HG03342 (cell line): Measurements from ENCODE around the gene GFPT1.
"Not testable (repeated sequence)": the region's sequence is repeated elsewhere in the genome, so short reads cannot be mapped to it uniquely, and the experiment has no call there.

ENCODE experiments used
- ATAC-seq: cut with Tn5 transposase; IDR thresholded peaks from one replicate; pipeline ENCODE4 v1.9.1; 2021; ENCODE audit warnings: mild to moderate bottlenecking, moderate library complexity; ENCODE audit not compliant: unreplicated experiment

Gene GFPT1

DNA sequence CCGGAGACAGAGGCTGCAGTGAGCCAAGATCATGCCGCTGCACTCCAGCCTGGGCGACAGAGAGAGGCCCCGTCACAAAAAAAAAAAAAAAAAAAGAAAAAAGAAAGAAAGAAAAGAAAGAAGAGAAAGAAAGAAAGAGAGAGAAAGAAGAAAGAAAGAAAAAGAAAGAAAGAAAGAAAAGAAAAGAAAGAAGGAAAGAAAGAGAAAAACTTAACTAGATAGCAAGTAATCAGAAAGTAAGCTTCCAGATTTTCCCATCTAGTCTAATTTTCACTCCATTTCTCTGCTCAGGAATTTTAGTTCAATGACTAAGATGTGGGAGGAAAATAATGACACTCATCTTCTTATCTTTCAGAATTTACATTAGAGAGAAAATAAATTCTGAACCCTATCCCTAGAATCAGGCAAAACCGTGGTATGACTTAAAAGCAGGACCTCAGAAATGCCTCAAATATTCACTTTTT is 2.4 kb downstream of the GFPT1 start:
- ATAC-seq, result no peak

GRCh38 chr2:69383176-69383812 is 3.7 kb downstream of the GFPT1 start:
- no peak for ATAC-seq

DNA sequence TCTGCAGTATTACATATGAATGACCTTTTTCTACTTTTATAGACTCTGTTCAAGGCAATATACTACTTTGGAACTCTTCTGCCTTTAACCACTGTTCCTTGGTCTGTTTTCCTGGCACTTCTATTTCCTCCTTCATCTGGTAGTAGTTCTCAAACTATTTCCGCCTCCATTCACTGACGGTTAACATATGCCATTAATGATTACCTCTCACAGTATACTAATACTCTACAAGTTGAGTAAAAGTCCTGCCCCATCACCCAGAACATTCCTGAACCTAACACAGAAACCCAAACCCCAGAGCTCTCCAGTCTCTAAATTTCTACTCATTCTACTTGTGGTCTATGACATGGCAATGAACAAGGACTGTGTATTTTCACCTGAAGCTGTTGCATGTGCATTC is 4.5 kb downstream of the GFPT1 start:
- ATAC-seq, result no peak

DNA sequence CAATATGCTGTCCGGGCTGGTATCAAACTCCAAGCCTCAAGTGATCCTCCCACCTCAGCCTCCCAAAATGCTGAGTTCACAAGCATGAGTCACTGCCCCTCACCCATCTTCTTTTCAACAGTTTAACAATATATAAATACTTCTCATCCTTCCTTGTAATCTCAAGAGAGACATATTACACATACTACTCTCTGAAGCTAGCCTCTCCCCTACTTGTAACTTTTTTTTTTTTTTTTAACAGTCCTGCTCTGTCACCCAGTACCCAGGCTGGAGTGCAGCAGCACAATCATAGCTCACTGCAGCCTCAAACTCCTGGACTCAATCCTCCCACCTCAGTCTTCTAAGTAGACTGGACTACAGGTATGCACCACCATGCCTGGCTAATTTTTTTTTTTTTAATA is 5.7 kb downstream of the GFPT1 start:
- ATAC-seq, result no peak

DNA sequence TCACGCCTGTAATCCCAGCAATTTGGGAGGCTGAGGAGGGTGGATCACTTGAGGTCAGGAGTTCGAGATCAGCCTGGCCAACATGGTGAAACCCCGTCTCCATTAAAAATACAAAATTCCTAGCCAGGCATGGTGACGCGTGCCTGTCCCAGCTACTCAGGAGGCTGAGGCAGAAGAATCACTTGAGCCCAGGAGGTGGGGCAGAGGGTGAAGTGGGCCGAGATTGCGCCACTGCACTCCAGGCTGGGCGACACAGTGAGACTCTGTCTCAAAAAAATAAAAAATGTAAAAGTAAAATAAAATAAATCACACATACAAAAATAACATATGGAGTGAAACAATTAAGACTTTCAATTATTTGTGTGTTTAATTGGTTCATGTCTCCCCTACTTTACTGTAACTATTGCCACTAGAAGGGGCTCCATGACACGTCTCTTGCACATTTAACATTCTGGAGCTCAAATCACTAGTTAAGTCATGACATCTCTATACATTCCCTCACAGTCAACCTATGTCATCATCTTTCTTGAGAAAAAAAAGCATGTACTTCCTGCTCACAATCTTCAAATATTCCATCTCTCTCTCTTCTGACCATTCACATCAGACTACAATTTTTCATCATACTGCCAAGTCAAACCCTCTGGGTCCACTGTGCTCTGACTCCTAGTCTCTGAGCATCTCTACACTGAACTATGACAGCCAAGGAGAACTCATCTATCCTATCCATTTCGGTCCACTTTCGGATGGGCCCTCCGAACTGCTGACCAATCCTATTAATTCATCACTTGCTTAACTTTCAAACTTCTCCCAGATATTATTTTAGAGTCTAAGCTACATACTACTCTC is 6.7 kb downstream of the GFPT1 start:
- no peak for ATAC-seq

DNA sequence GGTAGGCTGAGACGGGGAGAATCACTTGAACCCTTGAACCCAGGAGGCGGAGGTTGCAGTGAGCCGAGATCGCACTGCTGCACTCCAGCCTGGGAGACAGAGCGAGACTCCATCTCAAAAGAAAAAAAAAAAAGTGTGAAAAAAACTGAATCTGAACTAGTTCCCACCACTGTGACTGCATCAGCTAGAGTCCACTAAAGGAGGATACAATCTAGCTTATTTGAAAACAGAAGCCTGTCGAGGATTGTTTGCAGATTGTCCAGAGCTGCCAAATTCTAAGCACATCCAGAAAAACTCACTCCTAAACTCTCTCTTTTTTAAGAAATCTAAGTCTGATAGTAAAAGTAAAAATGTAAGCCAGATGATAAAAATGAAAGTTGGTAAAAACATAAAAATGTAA is 10.6 kb downstream of the GFPT1 start:
- ATAC-seq, result no peak

DNA sequence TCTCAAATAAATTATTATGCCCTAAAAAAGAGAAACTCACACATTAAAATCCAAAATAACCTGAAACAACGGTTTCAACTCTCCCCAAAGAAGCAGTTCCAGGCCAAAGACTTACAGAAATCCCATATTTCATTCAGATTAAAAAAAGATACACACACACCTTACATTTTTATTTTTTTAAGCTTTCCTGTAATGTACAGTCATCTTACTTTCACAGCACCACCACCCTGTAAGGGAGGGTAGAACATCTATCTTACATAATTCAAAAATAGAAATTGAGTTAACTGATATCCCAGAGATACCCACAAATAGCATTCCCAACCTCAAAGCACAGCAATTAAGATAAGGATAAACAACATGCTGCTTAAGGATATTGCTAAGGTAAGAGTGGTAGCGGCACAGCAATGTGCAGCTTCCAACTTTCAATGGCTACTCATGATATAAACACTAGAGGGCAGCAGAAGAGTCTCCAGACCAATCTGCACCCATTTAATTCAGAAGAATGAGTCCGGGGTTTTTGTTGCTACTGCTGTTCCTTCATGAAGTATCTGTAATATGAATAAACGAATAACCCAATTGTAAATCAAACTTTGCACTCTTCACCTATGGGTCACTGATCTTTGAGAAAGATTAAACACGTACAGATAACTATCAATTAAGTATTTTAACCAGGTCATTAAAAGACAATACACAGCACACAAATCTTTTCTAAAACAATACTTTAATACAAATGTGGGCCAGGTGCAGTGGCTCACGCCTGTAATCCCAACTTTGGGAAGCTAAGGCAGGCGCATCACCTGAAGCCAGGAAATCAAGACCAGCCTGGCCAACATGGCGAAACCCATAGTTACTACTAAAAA is 11.3 kb downstream of the GFPT1 start:
- no peak for ATAC-seq

DNA sequence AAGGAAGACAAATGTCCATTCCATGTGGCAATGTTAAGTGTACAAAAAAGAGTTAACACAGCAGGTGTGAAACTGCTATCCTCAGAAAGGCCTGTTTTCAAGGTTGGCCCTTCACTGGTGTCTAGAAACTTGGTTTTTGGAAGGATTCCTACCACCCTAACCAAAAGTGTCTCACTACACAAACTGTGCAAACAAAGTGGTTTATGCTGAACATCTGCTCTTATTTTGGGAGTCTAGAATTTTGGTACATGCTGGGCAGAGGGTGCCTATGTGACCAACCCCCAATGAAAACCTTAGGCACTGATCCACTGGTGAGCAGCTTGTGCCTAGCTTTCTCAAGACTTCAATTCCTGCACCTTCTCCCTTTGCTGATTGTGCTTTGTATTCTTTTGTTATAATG is 14.3 kb downstream of the GFPT1 start:
- ATAC-seq, result no peak

GRCh38 chr2:69369802-69370201 is 17.2 kb downstream of the GFPT1 start:
- ATAC-seq, result no peak

GRCh38 chr2:69368588-69368987 is 18.4 kb downstream of the GFPT1 start:
- no peak for ATAC-seq

DNA sequence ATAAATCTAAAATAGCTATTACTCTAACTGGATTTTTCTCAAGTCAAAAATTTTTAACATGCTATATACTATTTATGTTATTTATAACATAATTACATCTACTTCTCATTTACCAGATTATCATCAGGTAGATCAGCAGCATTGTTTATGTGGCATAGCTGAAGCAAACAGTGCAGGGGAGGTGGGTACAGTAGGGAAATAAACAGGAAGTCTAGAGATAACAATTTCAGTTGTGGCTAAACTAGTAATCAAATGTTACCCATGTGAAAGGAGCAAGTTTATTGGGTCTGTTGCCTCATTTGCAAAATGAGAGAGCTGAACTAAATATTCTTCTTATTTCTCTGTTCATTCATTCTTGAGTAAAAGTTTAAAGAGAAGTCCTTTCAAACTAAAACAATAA is 27.7 kb downstream of the GFPT1 start:
- ATAC-seq, result no peak

- no peak for ATAC-seq
These were observed 28.1 kb downstream of the GFPT1 start for GRCh38 chr2:69358914-69359313.

DNA sequence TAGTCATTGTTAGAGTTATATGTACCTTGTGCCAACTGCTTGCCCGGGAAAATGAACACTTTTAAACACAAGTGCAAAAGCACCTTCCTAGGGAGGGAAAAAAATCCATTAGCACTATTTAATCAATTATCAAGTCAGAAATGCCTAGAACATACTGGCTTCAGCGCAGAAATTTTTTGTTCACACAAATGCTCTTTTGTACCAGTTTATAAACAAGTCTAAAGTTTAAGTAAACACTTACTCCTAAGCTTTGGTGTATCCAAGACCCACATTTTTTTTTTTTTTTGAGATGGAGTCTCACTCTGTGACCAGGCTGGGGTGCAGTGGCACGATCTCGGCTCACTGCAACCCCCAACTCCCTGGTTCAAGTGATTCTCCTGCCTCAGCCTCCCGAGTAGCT is 30.6 kb downstream of the GFPT1 start:
- ATAC-seq, result no peak

GRCh38 chr2:69354976-69355375 is 32.1 kb downstream of the GFPT1 start:
- ATAC-seq, result not testable (repeated sequence)

- no peak for ATAC-seq
These were observed 33.7 kb downstream of the GFPT1 start for GRCh38 chr2:69353360-69353759.

DNA sequence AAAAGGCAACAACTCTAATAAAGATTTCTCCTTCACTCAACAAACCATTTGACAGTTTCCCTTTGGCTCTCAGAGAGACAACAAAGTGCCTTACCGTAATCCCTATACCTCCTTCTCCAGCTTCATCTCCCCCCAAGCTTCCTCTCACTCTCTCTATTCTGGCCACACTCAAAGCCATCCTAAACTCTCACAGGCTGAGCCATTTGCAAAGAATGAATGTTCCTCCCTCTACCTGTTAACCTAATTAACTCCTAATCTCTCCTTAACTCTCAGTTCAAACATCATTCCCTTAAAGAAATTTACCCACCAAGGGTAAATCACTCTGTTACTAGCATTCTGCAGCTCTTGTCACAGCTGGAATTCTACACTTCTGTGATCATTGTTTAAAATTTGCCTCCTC is 38.2 kb downstream of the GFPT1 start:
- ATAC-seq, result no peak

DNA sequence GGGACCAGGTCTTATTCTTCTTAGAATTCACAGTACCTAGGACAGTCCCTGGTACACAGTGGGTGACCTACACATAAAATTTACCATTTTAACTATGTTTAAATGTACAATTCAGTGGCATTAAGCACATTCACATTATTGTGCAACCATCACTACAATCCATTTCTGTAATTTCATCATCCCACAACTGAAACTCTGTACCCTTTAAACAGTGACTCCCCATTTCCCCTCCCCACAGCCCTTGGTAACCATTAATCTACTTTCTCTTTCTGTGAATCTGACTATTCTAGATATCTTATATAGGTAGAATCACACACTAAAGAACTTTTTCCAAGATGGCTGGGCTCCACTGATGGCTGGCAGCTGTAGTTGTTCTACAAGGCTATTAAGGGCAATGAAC is 41.6 kb downstream of the GFPT1 start:
- ATAC-seq, result no peak

GRCh38 chr2:69344305-69344704 is 42.7 kb downstream of the GFPT1 start:
- ATAC-seq, result no peak

DNA sequence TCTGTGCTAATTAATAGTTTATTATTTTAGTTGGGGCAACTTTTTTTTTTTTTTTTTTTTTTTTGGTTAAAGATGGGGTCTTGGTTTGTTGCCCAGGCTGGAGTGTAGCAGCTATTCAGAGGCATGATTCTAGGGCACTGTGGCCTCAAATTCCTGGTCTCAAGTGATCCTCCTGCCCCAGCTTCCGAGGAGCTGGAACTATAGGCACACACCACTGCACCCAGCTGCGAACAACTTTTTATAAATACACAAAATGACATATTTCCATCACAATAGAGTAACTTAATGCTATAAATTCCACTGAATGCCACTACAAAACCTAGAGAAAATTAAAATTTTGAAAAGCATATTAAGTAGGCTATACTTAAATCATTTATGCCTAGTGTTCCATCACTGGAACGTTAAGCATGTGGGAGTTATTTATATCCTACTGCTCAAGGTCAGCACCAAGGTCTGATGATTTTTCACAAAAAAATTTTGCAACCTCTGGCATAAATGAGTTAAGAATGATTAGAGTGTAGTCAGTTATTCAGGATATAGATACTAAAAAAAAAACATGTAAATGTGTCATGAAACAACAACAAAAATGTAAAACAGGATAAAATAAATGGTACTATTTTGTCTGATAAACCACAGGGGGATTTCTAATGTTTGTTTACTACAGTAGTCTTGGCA is 46.8 kb downstream of the GFPT1 start:
- ATAC-seq, result no peak

DNA sequence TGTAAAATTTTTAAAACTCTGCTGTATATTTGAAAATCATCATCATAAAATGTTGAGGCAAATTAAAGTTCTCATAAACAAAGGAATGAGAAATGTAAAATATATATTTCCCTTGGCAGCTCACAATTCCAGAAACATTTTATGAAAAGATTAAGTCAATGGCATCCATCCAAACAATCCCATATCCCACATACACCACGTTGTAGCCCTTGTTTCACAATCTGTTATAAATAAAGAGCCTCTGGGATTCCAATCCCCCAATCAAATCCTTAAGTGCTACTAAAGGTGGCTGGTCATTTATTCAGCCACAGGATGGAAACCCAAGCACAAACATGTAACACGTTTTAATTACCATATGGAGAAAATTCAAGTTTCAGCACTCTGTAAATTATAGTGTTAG is 51.7 kb downstream of the GFPT1 start:
- ATAC-seq, result no peak

GRCh38 chr2:69333352-69333751 is 53.7 kb downstream of the GFPT1 start:
- no peak for ATAC-seq
